ENCODE measurements around the gene RRP1.
"Not testable (repeated sequence)": the region's sequence is repeated elsewhere in the genome, so short reads cannot be mapped to it uniquely, and the experiment has no call there.

The RRP1 gene

DNA sequence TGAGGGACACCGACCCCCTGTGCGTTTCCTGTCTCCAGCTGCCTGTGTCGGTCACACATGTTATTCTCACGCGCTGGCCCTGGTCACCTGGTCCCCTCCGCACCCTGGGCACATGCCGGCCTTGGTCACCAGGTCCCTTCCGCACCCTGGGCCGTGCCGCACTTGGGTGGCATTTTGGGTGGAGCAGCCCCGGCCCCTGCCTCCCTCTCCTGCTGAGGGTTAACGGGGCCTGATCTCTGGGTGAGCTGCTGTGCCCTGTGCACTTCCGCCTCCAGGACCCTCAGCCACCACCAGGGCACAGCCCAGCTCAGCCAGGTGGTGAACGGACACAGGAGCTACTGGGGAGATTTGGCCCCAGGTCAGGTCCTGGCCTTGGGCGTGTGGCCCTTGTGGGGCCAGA, 26.6 kb downstream of the RRP1 start:
- DNase-seq (ENCODE audit: low read depth in 2 of 2) = no peak

DNA sequence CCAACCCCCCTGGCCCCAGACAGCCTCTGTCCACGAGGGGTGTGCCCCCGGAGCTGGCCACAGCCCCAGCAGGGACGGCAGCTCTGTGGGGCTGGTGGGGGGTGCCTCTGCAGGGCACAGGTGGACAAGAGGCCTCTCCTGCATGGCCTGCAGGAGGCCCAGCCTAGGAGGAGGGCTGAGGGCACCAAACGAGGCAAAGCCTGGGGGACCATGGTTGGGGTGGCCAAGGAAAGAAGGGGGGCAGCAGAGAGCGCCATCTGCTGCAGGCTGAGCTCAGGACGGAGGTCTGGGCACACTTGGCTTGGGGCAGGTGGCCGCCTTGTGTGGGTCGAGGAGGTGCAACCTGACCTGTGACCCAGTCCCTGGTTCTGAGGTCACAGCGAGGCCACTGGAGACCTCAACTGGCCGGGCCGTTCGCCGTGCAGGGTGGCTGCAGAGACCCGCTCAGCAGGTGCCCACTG, 27.3 kb downstream of the RRP1 start:
- DNase-seq (ENCODE audit: low read depth in 2 of 2) = no peak

DNA sequence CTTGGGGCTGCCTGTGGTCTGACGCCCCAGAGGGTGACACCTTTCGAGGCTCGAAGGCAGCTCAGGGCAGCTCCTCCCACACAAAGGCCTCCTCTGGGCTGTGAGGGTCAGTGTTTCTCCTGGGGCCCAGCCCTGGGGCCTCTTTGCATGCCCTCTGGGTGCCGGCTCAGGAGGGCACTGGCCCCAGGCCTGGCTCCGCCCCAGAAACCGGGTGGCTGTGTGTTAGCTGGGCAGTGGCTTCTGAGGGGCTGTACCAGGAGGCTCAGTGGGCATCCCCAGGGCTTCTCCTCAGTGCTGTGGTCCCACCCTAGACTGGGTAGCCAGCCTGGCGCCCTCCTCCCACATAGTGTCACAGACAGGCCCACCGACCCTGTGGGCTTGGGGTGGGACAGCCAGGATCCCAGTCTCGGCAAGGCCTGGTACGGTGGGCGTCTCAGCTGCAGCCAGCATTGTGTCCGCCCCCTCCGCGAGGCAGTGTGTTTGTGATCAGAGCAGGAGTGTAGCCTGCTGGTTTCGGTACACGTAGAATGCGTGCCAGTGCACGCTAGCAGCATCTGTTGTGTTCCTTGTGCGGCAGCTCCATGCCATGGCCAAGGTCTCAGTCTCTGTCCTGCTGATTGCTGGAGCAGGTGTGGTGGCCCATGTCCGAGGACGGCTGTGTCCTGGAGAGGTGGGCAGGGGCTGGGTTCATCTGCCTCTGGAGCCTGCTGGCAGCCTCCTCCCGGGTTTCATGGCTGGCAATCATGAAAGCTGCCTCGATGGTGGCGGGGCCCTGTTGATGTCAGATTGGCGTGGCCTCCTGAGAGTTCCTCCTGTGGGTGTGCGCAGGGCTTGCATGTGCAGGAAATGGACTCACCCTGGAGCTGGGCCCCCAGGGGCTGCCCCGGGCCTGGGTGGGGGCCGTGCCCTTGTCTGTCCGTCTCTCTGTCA, 28.0 kb downstream of the RRP1 start:
- no peak for DNase-seq (ENCODE audit: low read depth in 2 of 2)

- no peak for DNase-seq (ENCODE audit: low read depth in 2 of 2)
These were observed 29.3 kb downstream of the RRP1 start for GRCh38 chr21:43818685-43819084.

DNA sequence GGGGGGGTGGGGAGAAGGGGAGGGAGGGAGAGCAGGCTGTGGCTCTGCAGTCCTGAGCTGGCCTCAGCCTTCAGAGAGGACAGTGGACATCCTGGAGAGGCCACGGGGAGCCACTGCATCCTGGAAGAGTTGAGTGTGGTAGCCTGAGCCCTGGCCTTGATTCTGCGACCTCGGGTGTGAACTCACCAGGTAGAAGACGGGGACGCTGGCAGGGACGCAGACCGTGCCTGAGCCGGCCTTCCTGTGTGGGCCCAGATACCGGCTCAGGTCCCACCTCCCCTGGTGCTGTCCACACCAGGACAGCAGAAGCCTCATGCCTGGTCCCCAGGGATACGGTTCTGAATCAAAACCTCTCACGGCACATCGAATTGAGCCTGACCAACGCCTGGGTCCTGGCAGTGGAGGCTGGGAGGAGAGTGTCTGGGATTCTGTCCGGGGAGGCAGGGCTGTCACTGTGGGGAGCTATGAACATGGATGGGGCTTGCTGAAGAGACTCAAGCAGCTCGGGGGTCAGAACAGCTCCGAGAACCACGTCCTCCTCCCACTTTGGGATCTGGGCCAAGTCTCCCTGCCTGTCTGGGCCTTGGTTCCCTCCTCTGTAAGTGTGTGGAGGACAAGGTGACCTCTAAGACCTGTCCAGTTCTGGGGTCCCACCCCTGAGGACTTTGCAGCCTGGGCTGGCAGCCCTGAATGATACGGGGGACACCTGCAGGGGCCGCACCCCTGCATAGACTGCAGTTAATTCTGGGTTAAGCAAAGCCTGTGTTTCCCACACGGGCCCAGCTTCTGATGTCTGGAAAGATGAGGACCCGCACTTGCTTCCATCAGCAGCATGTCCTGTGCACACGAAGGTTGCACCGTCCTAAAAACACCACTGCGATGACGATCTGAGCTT, 30.4 kb downstream of the RRP1 start:
- DNase-seq (ENCODE audit: low read depth in 2 of 2) = no peak

DNA sequence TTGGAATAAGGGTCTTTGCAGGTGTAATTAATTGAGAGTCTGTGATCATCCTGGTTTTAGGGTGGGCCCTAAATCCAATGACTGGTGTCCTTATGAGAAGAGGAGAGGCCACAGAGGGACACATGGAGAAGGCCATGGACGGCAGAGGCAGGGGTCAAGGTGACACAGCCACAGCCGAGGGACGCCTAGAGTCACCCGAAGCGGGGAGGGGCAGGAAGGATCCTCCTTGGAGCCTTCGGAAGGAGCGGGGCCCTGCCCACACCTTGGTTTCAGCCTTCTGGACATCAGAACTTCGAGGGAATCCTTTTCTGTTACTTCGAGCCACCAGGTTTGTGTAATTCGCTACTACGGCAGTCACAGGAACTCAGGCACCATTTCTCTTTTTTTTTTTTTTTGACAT, 31.1 kb downstream of the RRP1 start:
- no peak for DNase-seq (ENCODE audit: low read depth in 2 of 2)

GRCh38 chr21:43822166-43822565, 32.8 kb downstream of the RRP1 start:
- not testable (repeated sequence) for DNase-seq (ENCODE audit: low read depth in 2 of 2)

GRCh38 chr21:43822741-43823140, 33.4 kb downstream of the RRP1 start:
- not testable (repeated sequence) for DNase-seq (ENCODE audit: low read depth in 2 of 2)

- DNase-seq (ENCODE audit: low read depth in 2 of 2) = no peak
These were observed 35.2 kb downstream of the RRP1 start for GRCh38 chr21:43824333-43825241.

GRCh38 chr21:43825242-43825935, 36.0 kb downstream of the RRP1 start:
- no peak for DNase-seq (ENCODE audit: low read depth in 2 of 2)

DNA sequence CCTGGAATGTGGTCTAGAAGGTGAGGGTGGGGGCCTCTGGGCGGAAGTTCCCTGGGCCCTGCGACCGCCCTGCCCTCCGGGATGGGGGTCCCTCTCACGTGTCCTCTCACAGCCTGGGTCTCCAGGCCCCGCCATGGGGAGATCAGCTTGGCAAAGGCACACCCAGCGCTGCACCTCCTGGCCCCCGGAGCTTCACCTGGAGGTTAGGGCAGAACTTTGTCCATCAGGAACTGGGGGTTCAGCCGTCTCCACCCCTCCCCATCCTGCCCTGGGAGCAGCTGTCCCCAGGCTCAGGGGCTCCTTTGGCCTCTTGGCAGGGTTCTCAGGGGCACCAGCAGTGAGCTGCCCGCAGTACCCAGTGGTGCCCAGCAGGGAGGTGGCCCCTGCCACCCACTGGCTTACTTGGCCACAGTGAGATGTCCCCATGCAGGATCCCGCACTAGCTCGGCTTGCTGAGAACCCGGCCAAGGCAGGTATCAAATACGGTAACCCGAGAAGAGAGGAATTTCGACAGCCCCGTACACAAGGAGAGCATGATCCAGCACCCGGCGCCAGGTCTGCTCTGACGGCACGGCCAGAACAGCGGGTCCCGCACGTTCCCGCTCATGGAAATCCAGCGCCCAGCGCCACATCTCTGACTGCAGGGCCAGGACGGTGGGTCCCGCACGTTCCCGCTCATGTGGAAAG, 36.7 kb downstream of the RRP1 start:
- DNase-seq (ENCODE audit: low read depth in 2 of 2) = no peak

GRCh38 chr21:43826623-43826974, 37.2 kb downstream of the RRP1 start:
- no peak for DNase-seq (ENCODE audit: low read depth in 2 of 2)

- no peak for DNase-seq (ENCODE audit: low read depth in 2 of 2)
These were observed 37.7 kb downstream of the RRP1 start for GRCh38 chr21:43827015-43827611.

GRCh38 chr21:43829161-43829560, 39.8 kb downstream of the RRP1 start:
- DNase-seq (ENCODE audit: low read depth in 2 of 2) = no peak

- DNase-seq (ENCODE audit: low read depth in 2 of 2) = no peak
These were observed 40.3 kb downstream of the RRP1 start for GRCh38 chr21:43829575-43830119.

GRCh38 chr21:43832158-43832550, 42.8 kb downstream of the RRP1 start:
- no peak for DNase-seq (ENCODE audit: low read depth in 2 of 2)

DNA sequence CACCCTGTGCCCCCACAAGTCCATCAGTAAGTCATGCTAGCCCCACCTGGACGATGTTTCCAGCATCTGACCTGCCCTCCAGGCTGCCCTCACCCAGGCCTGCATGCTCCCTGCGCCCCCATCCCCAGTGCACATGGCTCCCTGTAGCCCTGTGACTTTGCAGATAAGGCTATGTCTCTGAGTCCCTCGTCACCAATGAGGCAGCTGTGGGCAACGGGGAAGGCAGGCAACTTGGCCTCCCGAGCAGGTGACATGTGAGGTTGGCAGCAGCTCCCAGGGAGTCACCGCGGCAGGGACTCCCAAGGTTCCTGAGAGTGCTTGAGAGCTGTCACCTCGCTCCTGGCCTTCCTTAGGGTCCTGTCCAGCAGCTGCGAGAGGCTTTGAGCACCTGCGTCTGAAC, 43.3 kb downstream of the RRP1 start:
- no peak for DNase-seq (ENCODE audit: low read depth in 2 of 2)

DNA sequence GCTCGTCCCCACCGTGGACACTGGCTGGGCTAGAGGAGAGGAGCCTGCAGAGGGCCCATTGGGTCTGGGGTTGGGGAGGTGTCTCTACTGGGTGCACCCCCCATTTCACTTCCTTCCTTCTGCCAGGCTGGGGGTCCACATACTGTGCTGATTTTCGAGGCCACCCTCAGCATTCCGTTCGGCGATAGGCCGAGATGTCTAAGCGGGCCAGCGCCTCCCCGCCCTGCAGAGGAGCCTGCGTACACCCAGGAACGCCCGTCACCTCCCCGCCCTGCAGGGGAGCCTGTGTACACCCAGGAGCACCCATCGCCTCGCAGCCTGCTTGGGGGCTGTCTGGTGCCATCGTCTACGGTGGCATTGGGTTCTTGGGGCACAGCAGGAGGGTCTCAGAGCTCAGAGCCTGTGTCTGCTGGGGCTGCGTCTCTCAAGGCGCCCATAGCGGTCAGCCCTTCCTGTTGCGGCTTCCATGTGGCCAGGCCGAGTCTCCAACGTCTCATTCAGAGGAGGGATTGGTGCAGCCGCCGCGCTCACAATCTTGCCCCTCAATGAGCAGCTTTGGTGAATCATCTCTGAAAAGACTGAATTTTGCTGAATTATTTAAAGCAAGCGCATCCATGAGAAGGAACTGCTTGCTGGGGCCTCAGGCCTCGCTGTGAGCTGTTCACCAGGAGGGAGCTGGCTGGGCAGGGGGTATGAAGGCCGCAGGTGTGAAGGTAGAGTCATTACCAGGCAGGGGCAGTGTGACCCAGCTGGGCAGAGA, 44.9 kb downstream of the RRP1 start:
- no peak for DNase-seq (ENCODE audit: low read depth in 2 of 2)

GRCh38 chr21:43835050-43835449, 45.7 kb downstream of the RRP1 start:
- no peak for DNase-seq (ENCODE audit: low read depth in 2 of 2)
